GM04504 (cell line): ENCODE results near the gene C11orf24.
"Not testable (repeated sequence)": the region's sequence is repeated elsewhere in the genome, so short reads cannot be mapped to it uniquely, and the experiment has no call there.

ENCODE experiments used
- DNase-seq: peaks from one replicate; pipeline ENCODE4 v3.0.0-alpha.2; 2012; ENCODE audit warnings: low read depth

C11orf24 gene

DNA sequence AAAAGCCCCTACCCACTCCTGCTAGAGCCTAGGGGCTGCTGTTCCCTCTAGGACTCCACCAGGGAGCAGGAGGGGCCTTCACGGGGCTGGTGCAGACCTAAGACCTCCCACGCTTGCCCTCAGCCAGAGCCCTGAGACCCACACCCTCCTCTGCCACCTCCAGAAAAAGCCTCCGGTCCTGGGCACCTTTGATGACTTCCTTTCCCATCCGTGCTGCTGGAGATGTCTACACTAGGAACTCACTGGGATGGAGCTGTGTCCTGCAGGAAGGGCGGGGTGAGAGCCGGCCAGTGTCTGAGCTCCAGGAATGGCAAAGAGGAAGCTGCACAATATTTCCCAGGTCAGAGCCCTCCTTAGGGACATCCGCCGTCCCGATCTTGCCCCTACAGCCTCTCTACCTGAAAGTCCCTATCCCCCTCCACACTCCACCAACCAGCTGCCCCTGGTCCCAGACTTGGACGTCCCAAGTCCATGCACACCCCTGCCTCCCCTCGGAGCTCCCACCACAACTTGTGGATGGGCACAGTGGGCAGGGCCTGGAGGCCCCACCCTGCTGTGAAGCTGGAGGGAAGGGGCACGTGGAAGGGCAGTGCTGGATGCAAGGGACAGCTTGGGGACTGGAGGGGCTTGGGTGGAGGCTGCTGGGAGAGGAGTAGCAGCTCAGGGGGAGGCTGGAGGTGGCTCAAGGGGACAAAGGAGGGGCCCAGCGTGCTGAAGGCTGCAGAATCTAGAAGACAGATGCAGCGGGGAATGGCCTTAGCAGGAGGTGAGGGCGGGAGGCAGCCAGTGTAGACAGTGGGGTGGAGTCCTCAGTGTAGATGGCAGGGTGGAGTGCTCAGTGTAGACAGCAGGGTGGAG, 27.1 kb upstream of the C11orf24 start:
- no peak for DNase-seq

DNA sequence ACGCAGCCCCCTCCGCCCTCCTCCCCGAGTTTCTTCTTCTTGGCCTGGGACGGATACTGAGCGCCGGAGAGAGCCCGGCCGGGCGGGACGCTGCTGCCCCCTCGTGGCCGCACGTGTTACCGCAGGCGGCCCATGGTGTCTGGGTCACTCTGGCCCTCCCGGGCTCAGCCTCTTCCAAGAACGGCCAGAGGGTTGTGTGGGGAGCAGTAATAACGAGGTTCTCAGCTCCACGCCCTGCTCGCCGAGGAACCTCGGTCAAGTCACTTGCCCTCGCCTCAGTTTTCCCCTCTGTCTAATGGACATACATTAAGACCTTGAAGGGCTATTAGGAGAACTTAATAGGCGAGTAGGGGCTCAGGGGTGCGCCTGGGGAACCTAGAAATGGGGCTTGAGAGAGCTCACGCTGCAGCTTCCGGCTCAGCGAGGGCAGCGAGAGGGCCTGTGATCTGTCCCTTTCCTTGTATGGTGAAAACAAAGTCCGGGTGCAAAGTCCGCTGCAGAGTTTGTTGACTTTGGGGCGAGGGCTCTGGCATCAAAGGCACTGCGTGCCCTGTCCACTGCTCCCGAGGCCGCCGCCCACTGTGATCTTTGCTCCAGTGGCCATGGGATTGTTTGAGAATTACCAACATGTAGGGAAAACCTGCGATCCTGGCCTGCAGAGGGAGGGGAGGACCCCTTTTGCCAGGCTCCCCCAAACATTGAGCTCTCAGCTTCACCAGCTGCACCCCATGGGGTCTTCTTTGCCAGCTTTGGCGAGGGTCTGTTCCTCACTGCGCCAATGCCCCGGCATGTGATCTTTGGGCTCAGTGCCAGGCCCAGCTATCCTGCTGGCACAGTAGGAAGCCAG, 26.3 kb upstream of the C11orf24 start:
- DNase-seq: no peak

DNA sequence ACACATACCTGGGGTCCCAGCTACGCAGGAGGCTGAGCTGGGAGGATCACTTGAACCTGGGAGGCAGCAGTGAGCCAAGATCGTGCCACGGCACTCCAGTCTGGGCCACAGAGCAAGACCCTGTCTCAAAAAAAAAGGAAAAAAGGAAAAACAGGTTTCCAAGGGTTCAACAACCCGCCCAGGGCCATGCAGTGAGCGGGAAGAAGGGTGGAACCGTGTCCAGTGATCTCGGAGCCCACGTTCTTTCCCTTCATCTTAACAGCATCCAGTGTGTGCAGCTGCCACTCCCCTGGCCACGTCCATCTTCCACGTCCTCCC, 25.7 kb upstream of the C11orf24 start:
- no peak for DNase-seq

DNA sequence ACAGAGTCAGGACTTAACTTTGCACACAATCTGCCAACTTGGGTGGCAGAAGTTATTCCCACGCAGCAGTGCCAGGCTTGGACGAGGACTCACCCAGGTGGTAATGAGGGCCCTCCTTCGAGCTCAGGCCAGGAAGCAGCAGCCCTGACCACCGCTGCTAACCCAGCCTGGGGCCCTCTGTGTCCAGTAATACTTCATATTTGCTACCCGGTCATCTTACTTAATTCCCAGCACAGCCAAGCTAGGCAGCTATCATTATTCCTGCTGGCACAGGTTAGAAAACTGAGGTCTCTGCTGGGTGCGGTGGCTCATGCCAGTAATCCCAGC, 25.2 kb upstream of the C11orf24 start:
- DNase-seq: no peak

DNA sequence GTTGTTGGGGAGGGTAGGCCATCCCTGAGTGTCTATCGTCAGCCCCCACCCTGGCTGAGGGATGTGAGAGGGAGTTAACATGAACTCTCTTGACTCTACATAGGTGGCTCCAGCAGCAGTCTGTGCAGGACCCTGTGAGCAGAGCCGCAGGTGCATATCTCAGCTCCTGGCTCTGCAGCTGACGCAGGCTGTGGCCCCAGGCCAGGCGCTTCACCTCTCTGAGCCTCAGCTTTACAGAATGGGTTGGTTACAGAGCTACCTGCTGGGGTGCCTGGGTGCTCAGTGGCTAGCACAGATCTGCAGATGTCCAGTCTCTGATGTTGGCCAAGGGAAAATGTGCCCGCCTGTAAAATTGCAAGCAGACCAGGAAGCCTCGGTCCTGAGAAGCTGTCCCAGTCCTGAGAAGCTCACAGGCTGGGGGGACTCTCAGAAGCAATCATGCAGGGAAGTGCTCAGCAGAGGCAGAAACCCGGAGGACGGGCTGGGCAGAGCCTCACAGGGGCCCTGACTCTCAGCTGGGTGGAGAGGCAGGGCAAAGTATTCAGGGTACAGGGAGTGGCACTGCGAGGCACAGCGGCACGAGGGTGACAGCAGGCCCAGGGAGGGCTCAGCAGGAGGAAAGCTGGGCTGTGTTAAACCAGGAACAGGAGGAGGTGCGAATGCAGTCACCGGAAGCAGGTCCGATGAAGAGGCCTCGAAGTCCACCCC, 24.7 kb upstream of the C11orf24 start:
- no peak for DNase-seq

DNA sequence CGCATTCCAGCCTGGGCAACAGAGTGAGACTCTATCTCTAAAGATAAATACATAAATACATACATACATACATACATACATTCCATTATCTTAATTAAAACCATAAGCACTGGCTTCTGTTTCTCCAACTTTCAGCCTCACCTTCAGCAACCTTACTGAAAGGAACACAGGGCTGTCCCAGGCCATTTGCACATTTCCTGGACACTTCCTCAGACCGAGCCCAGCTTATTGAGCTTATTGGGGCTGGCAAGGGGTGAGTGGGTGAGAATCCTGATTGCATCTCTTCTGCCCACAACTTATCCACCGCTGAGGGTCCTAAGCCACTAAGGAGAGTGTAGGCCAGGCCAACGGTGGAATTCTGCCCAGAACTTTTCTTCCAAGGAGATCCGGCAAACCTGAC, 24.2 kb upstream of the C11orf24 start:
- no peak for DNase-seq

DNA sequence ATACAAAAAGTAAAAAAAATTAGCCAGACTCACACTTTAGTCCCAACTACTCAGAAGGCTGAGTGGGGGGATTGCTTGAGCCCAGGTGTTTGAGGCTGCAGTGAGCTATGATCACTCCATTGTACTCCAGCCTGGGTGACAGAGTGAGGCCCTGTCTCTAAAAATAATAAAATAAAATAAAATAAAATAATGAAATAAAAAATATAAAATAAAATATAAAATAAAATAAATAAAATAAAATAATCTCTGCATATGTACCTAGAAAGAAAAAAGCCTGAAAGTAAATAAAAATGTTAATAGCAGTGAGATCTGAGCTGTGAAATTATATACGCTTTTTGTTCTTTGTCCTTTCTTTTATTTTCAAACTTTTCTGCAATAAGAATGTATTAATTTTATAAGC, 23.5 kb upstream of the C11orf24 start:
- DNase-seq: no peak

DNA sequence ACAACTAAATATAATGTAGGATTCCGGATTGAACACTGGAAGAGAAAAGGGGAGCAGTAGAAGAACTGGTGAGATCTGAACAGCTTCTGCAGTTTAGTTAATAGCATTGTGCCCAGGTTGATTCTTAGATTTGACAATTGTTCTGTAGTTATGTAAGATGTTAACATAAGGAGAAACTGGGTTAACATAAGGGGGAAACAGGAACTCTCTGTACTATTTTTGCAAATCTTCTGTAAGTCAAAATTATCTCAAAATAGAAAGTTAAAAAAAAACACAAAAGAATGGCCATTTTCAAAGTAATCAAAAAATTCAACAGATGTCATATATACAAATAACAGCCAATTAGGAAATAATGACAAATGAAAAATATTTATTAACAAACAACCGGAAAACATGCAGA, 21.9 kb upstream of the C11orf24 start:
- DNase-seq: no peak

DNA sequence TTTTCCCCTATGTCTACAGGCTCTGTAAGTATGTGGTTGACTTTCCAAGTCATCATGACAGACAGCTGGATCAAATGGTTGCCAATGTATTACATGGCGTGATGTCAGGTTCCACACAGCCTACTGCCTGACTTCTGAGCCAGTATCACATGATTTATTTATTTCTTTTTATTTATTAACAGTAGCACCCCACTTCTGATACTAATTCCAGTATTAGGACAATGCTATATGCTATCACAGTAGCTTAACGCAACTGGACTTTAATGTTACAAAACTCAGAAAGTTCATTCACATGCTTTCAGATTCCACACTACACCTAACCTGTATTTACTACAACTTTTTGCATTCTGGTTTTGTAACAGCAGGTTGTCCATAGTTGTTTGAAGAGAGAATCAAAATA, 17.7 kb upstream of the C11orf24 start:
- no peak for DNase-seq

DNA sequence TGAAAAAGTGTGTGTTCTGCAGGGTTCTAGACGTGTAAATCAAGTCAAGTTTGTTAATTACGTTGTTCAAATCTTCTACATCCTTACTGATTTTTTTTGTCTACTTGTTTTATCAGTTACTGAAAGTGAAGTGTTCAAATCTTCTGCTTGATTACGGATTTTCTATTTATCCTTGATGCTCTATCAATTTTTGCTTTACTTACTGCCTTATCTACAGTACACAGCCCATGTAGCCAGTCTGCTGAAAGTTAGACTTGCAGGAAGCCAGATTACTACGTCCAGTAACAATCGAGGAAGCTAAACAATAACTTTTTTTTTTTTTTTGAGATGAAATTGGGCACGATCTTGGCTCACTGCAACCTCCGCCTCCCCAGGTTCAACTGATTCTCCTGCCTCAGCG, 15.6 kb upstream of the C11orf24 start:
- DNase-seq: no peak

DNA sequence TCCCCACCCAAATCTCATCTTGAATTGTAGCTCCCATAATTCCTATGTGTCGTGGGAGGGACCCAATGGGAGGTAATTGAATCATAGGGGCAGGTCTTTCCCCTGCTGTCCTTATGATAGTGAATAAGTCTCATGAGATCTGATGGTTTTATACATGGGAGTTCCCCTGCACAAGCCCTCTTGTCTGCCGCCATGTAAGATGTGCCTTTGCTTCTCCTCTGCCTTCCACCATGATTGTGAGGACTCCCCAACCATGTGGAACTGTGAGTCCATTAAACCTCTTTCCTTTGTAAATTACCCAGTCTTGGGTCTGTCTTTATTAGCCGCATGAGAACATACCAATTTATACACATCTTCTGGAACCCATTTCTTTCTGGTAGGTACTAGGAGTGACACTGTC, 12.8 kb upstream of the C11orf24 start:
- DNase-seq: not testable (repeated sequence)

DNA sequence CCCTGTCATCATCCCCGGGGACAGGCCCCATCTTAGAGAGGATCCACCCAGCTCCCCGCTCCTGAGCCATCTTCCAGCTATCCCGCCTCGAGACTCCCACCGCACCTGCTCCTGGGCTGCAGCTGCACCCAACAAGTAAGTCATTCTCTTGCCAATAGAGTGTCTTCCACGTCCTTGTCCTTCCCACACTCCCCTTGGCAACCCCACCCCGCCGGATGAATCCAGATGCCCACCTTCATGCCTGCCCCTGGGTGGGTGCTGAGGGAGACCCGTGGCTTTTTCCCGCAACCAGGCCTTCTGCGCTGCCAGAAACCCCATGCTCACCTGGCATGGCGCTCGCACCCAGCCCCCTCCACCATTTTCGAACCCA, 11.1 kb upstream of the C11orf24 start:
- DNase-seq: no peak

DNA sequence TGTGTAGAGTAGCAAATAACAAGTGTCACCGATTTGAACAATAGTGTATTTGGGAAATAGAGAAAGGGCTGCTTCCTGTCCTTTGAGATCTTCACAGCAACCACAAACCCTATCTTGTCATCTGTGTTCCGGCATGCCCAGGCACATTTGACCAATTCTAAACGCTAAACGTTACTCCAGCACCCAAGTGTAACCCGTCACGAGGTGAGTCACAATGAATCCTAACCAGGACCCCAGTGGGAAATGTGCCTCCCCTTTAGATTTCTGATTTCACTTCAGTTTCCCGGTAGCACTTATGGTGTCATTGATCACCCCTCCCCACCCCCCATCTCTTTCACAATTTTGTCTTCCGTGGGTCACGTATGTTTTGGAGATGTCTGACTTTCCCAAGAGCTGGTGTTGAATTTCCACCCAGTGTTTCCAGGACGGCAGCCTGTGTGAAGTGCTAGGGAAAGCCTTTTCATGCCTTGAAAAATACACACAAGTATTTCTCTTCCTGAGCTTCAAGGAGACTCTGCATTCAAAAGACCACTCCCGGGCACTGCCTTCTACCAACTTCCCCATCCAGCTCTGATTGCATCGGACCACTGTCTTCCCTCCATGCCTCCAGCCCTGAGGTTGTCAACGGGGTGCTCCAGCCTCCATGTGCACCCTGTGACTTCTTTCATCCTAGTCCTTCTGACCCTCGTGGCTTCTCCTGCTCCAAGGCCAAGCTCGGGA, 10.5 kb upstream of the C11orf24 start:
- no peak for DNase-seq

DNA sequence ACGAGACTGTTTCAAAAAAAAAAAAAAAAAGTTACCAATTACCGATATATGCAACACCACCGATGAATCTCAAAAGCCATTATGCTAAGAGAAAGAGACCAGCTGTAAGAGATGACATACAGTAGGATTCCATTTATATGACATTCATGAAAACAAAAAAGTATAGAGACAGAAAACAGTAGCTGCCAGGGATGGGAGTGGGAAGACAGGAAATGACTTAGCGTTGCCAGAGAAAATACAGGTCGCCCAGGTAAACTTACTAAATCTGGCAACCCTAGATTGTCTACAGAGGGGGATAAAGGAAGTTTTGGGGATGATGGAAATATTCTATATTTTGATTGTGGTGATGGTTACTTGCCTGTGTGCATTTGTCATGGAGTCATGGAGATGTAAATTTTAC, 7.9 kb upstream of the C11orf24 start:
- DNase-seq: no peak

DNA sequence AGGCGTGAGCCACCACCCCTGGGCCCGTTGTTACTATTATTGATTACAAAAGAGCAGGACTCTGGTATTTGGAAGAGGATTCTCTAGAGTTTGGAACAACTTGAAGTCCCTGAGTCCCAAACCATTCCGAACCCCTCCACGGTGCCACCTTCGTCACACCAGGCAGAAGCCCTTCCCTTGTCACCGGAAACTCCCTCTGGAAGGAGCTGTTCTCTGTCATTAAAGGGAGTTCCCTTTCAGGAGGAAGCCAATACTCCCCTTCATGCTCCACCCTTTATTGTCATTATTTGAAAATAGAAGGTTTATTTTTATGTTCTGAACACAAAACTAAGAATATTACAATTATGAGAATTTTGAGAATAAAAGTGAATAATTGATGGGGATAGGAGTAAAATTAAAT, 5.1 kb upstream of the C11orf24 start:
- DNase-seq: no peak

DNA sequence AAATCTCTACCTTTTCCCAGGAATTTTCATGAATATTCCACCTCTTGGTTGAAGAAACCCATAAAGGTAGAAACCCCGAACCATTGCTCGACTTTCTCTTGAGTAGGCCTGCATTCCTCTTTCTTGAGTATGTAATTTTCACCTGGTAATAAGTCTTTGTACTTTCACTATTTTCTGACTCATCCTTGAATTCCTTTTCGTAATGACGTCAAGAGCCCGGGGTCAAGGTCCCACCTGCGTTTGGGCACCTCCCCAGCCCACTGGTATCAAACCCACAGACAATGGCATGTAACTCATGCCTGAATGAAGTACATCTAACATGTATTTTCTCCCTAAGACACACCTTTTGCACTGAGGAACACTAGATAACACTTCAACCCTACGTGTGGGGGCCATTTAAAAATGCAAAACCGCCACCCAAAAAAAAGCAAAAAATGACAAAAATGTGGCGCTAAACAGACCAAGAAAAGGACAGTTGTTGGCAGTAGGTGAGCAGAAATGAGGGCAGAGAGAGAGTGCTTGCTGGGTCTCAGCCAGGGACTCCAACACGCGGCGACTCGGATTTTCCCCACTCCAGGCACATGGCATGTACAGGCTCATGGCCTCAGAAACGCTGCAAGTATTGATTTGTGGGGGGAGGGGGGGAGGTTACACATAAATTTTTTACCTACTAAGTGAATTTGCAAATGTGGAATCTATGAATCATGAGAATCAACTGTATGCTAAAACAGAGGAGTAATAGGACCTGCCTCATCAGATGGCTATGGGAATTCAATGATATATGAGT, 4.1 kb upstream of the C11orf24 start:
- DNase-seq: no peak

DNA sequence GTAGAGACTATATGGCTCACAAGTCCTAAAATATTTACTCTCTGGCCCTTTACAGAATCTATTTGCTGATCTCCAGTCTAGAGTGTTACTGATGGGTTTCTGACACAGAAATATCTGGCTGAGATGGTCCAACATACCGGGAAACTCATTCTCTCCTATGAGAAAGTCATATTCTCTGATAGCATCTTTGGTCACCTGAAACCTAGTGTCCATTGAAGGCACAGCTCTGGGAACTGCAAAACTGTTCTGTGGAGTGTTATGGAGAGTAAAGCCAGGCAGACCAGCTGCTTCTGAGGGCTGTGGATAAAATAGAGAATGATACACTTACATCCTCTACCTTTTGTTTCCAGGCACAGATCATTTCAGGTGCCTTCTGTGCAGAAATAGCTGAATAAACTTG, 2.5 kb upstream of the C11orf24 start:
- DNase-seq: no peak

DNA sequence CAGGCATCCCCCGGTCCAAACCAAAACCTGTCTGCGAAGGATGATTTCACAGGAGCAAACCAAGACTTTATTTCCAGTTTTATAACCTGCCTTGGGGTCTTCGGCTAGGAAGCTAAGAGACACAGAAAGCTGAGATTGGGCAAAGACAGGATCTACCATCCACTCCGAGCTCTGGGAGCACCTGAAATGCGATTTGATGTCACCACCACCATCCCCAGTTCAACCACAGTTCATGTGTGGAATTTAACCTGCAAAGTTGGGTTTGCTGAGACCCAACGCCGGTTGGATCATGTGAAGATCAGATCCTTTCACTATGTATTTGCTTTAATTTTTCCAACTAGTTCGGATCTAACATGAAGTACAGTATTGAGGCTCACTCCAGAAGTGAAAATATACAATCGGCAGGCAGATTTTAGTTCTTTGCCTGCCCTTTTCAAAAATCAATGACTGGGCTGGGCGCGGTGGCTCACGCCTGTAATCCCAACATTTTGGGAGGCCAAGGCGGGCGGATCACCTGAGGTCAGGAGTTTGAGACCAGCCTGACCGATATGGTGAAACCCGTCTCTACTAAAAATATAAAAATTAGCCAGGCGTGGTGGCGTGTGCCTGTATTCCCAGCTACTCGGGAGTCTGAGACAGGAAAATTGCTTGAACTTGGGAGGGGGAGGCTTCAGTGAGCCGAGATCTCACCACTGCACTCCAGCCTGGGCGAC, 1.4 kb upstream of the C11orf24 start:
- DNase-seq: no peak

DNA sequence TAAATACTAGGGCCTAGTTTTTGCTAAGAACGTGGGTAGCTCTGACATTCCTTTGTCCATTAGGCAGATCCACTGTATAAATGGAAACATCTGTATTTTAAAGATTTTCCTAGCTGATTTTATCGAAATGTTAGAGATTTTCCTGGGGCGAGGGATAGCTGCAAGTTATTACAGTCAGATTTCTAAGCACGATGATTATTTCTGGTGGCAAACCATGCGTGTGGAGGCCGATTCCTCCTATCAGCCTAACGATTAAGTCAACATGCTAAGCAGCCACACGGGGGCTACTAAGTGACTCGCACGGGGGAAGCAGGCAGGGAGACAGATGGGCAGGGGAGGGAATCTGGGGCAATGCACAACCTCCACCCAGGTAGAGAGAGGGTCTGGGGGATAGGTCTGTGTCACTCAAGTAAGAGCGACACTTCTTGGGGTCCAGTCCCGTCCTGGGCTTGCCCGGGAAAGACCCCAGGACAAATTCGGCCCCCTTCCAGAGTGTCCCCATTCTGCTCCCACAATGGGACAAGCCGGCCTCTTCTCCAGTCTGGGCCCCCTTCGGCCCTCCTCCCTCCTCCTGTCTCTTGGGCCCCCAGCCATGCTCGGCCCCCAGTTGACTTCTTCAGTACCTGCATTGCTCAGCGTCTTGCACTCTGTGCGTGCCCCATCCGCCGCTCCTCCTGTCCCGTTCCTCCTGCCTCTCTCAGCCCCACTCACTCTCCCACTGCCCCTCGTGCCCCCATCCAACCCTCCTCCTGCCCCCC, 571 bp downstream of the C11orf24 start:
- no peak for DNase-seq
